NCI-H187 (cell line): ENCODE measurements around the gene SH3RF1.
"Not testable (repeated sequence)": the region's sequence is repeated elsewhere in the genome, so short reads cannot be mapped to it uniquely, and the experiment has no call there.

Experiments used
- DNase-seq, 2 experiments: peaks; one replicate each; lab custom pipeline; 2025; lab: John Stamatoyannopoulos, UW

Gene SH3RF1

DNA sequence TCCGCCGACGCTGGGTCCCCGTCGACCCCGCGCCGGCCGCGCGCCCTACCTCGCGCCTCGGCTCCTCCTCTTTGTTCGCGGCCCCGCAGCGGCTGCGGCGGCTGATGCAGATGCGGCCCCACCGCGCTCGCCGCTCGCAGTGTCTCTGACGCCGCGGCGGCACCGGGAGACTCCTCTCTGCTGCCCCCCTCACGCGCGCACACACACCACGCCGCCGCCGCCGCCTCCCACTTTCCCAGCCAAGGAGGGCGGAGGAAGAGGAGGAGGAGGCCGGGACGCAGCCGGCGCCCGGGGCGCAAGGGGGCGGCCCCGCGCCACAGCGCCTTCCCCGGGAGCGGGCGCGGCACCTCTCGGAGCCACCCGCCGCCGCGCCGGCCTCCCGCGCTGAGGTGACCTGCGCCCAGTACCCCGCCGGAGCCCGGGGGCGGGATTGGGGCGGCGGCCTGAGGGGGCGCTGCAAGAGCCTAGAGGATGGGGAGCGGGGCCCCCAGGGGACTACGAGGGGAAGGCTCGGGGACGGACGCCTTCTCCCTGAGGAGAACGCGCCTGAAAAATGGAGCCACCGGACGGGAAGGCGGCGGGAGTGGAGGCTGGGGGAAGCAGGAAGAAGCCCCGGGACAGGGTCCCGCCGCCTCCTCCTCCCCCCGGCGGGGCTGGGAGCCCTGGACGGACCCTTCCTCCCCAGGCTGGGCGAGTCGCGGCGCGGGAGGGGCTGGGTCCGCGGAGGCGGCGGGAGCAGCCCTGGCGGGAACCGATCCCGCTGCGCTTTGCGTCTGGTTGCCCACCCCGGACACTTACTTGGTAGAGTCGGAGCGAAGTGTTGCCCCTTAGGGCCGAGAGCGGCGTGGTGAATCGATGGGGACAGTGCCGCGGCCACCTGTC, at the start of gene SH3RF1:
Gene SH3RF1, minus strand, starts transcription at position 147 of the 882 bp plus-strand sequence. CDS start 1,744 bp downstream, outside the sequence.
- peak in 1 of 2 experiments; percentile 22 for DNase-seq

DNA sequence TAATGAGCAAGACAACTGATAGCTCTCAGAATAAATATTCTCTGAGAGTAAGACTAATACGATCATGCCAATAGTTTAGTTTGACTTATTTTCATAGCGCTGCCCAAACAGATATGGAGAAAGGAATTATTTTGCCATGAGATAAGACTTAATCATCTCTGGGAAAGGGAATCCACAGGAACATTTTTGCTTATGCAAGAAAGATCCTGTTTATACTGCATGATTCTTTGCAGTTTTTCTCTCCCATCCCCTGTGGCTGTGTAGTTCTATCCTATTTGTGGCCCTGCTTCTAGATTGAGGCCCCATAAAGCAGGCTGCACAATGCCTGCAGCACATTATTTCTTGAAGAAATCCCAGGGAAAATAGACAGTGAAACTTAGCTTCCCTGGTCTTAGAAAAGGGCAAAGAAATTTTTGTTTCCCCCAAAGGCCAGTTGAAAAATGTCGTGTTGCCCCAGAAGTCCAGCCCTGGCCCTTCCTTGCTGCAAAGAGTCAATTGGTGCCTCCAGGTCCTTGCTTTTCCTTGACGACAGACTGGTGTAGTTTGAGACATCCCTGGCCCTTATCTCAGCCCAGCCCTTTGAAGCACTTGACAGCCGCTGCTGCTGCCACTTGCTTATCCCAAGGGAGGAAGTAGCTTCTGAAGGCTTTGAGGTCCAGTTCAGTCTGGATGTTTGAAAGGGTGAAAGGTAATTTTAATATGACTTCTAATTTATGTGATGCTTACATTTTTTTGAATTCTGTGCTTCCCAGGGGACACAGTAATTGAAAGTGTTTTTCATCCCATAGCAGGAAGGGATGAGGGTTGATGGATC, 45.0 kb upstream of the SH3RF1 start:
- DNase-seq: peak; percentile 2 to 22

DNA sequence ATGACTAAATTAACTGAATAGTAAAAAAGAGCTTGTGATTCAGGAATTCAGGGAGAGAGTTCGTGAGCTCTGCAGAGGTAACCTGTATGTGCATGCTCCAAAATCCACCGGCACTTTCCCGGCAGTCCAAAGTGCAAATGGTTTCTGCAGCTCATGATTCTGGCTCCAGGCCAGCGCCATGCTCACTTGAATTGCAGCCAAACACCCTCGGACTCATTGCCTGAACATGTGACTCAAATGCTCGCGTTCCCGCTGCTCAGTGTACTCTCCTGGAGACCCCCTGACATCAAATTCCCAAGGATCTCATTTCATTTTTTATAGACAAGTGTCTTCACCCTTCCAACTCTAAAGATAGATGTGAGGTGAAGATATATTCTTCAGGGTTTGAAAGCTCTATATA, 44.1 kb upstream of the SH3RF1 start:
- DNase-seq: peak; percentile 20 to 28

DNA sequence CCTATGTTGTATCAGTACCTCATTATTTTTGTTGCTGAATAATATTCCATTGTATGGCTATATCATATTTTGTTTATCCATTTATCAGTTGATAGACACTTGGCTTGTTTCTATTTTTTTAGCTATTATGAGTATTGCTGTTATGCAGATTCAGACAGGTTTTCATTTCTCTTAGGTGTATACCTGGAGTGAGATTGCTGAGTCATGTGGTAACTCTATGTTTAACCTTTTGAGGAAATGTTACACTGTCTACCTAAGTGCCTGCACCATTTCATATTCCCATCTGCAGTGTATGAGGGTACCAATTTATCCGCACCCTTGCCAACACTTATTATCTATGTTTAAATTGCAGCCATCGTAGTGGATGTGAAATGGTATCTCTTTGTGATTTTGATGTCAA, 43.0 kb upstream of the SH3RF1 start:
- no peak for DNase-seq

DNA sequence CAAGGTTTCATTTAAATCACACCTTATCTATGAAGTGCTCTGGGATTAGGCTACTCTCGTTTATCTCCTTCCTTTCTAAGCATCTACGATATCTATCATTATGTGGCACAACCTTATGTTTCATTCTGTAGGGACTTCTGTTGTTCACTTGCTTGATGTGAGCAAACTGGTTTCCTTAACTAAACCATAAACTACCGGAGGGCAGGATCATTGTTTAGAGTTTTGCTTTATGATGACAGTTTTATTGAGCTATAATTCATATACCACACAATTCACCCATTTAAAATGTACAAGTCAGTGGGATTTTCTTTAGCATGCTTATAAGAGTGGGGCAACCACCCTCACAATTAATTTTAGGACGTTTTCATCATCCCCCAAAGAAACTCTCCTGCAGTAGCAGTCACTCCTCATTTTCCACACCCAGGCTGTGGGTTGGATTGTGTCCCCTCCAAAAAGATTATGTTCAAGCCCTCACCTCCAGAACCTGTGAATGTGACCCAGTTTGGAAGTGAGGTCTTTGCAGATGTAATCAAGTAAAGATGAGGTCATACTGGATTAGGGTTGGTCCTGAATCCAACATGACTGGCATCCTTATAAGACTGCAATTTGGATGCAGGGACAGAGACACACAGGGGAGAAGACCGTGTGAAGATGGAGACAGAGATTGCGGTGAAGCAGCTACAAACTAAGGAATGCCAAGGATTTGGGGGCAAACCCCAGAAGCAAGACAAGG, 42.1 kb upstream of the SH3RF1 start:
- no peak for DNase-seq

DNA sequence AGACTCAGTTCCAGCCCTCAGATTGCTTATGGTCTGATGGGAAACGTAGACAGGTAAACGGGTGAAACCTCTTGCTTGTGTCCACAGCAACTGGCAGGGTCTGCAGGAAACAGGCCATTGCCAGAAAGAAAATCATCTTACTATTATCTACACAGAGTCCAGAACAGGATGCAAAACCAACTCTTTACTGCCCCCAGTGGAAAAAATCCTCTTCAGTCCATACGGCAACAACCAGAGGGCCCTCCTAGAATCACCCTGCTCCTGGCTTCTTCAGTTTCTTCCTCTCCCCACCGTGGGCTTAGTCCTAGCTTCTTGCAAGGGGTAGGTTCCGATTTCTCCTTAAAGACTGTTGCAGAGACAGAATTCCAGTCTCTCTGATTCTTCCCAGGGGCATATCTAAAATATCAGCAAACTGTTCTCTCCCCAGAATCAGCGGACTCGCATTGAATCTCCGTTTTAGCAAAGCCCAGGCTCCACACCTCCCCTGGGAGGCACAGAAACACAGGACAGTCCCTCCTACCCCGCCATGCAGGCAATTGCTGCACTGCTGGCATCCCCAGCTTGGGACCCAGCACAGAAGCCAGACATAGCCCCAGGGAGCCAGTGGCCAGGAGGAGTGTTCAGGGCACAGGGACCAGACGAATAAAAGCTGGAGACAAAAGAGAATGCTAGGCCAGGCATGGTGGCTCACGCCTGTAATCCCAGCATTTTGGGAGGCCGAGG, 41.0 kb upstream of the SH3RF1 start:
- no peak for DNase-seq

DNA sequence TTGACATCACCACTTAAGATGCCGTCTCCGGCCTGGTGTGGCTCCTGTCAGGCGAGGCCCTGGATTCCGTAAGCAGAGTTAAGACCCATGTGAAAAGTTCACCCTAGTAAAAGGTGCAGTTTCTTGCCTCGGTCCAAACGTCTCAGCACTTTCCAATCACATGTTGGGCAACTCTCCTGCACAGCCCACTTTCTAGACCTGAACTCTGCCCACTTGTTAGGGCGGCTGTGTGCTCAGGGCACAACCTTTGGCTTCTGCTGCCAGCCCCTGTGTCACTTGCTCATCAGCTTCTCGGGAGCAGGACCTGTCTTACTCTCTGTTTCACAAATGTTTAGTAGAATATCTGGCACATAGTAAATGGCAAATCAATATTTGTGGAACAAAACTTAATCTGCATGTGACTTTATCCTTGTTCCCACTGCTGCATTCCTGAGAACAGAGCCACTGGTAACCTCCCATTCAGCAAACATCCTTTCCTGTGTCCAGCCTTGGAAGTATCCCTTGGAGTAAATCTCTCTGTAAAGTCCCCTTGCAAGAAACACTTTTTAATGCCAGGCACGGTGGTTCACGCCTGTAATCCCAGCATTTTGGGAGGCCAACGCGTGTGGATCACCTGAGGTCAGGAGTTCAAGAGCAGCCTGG, 38.7 kb upstream of the SH3RF1 start:
- DNase-seq: no peak

DNA sequence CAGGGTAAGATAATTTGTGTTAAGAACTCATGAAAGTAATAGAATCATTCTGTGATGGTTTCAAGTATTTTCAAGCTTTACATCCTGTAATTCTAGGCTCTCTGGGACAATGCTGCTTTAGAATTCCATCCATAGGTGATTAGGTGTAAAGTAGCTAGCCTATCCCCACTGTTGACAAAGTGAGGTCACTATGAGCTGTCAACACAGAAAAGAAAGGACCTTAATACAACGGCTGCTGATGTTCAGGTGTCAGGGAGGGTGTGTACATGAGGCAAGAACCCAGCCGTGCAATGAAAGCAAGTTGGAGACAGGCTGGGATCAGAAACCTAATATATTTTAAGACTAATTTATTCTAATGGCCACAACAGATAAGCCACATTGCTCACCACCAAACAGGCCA, 36.8 kb upstream of the SH3RF1 start:
- no peak for DNase-seq

DNA sequence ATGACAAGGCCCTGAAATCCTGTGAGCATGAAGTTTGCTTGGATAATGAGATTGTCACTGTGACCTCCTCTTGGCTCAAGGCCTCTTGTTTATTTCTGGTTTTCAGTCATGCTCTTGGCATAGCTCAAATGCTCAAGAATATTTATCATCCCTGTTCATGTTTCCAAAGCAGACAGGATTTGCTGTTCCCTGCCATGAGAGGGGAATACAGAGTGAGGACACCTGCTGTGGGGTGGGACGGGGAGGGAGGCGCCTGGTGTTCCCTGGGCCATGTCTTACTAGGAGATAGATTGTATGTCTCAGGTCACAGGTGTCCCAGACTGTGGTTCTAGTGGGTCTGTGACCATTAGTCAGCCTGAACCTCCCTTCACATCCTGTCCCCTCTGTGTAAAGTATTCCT, 34.9 kb upstream of the SH3RF1 start:
- DNase-seq: no peak

DNA sequence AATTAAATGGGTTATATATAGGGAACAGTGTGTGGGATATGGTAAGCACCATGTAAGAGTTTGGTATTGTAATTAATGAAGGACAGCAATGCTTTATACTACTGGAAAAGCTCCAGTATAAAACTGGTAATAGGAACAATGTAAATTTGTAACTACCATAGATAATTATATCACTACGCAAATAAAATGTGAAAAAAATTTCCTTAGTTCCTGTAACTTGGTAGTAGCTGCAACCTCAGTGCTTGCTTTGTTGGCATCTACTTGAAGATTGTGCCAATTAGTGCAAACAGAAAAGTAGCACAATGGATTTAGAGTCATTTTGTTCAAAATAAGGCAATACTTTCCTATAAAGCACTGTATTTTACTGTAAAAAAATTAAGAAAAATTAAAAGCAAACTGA, 34.4 kb upstream of the SH3RF1 start:
- DNase-seq: no peak

DNA sequence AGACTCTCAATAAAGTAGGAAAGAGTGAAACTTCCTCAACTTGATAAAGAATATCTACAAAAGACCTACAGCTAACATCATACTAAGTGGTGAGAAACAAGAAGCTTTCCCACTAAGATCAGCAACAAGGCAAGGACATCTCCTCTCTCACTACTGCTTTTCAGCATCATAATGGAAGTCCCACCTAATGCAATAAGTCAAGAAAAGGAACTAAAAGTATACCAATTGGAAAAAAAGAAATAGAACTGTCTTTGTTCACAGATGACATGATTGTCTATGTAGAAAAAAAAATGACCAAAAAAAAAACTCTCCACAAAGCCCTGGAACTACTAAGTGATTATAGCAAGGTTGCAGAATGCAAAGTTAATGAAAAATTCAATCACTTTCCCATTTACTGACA, 25.1 kb upstream of the SH3RF1 start:
- DNase-seq: no peak

DNA sequence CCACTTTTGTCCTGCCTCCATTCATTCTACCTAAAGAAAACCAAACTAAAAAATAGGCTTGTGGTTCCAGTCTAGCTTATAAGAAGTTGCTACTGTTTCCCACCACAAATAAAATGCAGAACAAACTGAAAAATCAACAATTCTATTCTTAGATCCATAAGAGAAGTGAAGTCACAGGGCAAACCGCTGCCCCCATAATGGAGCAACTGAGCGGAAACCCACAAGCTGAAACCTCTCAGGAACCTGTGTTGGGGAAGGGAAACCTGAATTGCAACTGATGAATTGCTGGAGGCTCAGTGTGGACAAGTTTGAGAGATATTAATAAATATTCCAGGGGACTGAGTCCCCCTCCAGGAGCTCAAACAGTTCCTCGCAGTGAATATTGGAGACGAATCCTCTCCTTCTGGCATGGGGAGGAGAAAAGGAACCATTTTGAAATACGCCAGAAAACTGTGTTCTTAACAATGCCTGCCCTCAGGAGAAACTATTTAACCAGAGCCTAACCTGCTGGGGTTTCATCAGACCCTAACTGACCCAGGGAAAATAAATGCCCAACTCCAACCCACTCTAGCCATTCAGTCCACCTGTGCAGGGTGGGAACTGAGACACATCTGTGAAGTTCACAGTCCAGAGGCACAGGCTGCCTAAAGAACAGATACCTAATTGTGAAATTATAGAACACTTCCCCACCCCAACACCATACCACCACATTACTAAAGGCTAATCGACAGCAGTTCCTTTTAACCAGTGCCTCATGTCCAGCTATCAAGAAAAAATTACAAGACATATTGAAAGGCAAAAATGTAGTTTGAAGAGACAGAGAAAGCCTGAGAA, 22.8 kb upstream of the SH3RF1 start:
- no peak for DNase-seq

DNA sequence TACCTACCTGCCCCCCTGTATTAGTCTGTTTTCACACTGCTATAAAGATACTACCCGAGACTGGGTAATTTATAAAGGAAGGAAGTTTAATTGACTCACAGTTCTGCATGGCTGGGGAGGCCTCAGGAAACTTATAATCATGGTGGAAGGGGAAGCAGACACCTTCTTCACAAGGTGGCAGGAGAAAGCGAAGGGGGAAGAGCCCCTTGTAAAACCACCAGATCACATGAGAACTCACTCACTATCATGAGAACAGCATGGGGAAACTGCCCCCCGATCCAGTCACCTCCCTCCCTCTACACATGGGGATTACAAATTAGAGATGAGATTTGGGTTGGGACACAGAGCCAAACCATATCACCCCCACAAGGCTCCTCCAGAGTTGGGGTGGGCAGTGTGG, 17.2 kb upstream of the SH3RF1 start:
- DNase-seq: not testable (repeated sequence)

DNA sequence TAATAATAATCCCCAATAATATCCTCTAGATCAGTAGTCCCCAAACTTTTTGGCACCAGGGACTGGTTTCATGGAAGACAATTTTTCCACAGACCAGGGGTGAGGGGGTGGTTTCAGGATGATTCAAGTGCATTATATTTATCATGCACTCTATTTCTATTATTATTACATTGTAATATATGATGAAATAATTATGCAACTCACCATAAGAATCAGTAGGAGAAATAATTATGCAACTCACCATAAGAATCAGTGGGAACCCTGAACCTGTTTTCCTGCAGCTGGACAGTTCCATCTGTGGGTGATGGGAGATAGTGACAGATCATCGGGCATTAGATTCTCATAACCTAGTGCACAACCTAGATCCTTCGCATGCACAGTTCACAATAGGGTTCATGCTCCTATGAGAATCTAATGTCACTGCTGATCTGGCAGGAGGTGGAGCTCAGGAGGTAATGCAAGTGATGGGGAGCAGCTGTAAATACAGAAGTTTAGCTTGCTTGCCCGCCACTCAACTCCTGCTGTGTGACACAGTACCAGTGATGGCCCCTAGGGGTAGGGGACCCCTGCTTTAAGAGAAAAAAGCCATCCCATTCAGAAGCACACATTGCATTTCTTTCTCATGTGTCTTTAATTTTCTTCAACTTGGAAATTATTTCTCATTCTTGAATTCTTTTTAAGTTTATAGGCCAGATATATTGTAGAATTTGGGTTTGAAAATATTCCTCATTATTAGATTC, 16.0 kb upstream of the SH3RF1 start:
- no peak for DNase-seq

DNA sequence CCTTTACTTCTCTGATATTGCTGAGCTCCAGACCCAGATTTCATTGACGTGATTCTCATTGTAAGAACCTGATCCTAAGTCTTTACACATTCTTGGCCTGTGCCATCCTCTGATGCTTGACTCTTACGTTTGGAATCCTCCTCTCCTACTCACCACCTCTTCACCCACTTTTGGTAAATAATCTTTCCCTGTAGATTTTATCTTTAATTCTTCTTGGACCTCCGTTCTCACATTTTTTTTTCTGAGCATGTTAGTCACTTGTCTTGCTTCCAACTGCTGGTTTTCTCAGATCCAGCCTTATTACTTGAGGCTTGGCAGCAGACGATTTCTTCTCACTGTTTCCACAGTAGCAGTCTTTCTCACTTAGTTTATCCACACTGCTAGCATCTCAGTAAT, 12.4 kb upstream of the SH3RF1 start:
- DNase-seq: no peak

DNA sequence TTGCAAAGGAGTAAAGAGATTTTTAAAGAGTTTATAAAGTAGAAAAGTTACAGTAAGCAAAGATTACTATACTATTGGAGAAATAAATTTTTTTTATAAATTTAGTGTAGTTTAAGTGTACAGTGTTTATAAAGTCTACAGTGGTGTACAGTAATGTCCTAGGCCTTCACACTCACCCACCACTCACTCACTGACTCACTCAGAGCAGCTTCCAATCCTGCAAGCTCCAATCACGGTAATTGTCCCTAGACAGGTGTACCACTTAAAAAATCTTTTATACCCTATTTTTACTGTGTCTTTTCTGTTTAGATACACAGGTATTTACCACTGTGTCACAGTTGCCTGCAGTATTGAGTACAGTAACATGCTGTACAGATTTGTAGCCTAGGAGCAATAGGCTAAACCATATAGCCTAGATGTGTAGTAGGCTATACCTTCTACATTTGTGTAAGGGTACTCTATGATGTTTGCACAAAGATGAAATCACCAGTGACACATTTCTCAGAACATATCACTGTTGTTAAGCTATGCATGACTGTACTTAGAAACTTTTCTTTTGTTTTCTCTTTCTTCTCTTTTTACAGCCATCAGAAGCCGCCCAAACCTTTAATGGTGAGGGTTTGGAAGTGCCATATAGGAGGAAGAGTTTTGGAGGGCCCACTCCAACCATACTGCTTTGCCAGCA, 11.8 kb upstream of the SH3RF1 start:
- no peak for DNase-seq

DNA sequence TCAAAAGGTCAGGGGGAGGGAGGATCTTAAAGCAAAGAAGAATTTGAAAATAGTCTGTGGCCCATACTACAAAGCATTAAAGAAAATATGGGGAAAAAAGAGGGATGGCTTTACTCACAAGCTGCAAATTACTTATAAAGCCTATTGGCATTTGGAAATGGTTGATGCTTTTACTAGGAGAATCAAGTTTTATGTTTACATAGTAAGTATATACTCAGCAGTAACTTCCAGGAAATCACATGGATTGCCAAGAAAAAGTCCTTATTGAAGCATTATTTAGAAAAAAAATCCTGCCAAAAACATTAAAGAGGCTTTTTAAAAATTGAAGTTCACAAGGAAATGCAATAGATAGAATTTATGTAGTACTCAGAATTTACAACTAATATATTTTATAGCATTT, 8.4 kb upstream of the SH3RF1 start:
- no peak for DNase-seq

DNA sequence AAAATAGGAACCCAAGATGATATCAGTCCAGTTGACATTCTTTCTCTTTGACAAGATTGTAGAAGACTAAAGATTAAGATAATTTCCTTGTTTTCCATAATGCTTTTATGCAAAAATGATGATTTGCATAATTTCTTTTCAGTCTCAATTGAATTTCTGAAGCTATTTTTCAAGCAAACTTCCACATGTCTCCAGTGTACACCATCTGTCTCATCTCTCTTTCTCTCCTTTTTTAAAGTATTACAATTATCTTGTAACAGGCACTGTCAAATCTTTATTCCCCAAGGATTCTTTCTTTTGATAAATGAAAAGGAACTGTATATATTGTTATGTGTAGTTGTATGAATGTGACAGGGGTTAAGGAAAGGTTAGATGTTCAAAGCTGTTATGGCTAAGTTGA, 7.9 kb upstream of the SH3RF1 start:
- DNase-seq: no peak

DNA sequence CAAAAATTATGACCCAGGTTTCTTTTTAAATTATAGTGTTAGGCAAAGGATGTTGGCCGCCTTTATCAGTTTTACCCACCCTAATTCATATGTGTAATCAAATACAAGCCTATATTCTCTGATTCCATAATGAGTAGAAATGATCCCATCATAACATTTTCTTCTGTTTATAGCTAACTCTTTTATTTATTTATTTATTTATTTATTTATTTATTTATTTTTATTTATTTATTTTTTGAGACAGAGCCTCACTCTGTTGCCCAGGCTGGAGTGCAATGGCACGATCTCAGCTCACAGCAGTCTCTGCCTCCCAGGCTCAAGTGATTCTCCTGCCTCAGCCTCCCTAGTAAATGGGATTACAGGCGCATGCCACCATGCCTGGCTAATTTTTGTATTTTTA, 7.1 kb upstream of the SH3RF1 start:
- DNase-seq: not testable (repeated sequence)
